22Rv1 (cell line): ENCODE measurements around the gene SDR42E1.

Source experiments
- ZFX ChIP-seq: fragments of 450-650 bp; IDR thresholded peaks from 2 replicates; pipeline ENCODE4 v1.6.1; 2017; ENCODE audit warnings: antibody characterized with exemption, borderline replicate concordance
- TF ChIP-seq, protein P1 (sequence below): fragments of 450-650 bp; IDR thresholded peaks from 2 replicates; pipeline ENCODE4 v1.5.1; 2017; ENCODE audit warnings: mild to moderate bottlenecking

DNA sequence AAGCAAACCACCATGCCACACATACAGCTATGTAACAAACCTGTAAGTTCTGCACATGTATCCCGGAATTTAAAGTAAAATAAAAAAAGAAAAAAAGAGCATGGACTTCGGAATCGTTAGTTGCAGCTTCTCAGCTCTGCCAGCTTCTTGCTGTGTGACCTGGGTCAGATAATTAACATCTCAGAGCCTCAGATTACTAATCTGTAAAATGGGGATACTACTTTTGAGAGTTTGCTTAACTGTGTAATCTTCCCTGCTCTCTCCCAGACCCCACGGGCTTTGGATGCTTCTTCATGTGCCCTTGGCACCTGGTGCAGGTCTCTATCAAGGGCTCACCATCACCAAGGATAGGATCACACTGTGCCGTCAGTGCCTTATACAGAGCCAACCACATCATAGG, 40.4 kb upstream of the SDR42E1 start:
- TF ChIP-seq, protein P1, sequence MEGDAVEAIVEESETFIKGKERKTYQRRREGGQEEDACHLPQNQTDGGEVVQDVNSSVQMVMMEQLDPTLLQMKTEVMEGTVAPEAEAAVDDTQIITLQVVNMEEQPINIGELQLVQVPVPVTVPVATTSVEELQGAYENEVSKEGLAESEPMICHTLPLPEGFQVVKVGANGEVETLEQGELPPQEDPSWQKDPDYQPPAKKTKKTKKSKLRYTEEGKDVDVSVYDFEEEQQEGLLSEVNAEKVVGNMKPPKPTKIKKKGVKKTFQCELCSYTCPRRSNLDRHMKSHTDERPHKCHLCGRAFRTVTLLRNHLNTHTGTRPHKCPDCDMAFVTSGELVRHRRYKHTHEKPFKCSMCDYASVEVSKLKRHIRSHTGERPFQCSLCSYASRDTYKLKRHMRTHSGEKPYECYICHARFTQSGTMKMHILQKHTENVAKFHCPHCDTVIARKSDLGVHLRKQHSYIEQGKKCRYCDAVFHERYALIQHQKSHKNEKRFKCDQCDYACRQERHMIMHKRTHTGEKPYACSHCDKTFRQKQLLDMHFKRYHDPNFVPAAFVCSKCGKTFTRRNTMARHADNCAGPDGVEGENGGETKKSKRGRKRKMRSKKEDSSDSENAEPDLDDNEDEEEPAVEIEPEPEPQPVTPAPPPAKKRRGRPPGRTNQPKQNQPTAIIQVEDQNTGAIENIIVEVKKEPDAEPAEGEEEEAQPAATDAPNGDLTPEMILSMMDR, result no peak
- no peak for TF ChIP-seq ZFX
